ENCODE results near the gene MPIG6B. TPM values are rescaled to one million over a fixed set of nuclear protein-coding genes. Genes with fewer than 3 reads are reported as not detected.

MPIG6B gene
- total RNA-seq, 1 experiment from 2014 or later: not detected

DNA sequence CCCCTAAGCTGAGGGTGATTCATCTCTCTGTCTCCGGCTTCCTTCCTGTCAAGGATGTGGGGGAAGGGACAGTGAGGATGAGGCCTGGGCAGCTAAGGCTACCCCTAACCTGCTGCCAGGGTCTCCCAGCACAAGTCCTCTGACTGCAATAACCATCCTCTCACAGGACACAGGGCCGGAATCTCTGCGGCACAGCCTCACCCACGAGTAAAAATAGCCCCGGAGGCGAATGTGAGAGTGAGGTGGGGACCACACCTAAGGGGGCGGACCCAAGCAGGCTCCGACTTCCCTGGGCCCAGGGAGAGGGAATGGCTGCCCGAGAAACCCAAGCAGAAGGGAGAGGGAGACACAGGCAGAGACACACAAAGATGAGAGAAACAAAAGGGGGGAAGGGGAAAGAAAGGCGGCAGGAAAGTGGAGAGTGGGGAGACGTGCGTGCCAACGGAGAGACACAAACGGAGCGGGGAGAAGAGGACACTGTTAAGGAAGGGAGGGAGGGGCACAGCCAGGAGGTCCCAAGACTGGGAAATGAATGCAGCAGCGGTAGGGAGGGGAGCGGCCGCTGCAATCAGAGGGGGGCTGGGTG is 11.7 kb downstream of the MPIG6B start:
- DNase-seq (ENCODE audit: low spot score): no peak
- in situ Hi-C loops (cut with HindIII; ENCODE audit: low sequenced_read_pairs): no loop called here

DNA sequence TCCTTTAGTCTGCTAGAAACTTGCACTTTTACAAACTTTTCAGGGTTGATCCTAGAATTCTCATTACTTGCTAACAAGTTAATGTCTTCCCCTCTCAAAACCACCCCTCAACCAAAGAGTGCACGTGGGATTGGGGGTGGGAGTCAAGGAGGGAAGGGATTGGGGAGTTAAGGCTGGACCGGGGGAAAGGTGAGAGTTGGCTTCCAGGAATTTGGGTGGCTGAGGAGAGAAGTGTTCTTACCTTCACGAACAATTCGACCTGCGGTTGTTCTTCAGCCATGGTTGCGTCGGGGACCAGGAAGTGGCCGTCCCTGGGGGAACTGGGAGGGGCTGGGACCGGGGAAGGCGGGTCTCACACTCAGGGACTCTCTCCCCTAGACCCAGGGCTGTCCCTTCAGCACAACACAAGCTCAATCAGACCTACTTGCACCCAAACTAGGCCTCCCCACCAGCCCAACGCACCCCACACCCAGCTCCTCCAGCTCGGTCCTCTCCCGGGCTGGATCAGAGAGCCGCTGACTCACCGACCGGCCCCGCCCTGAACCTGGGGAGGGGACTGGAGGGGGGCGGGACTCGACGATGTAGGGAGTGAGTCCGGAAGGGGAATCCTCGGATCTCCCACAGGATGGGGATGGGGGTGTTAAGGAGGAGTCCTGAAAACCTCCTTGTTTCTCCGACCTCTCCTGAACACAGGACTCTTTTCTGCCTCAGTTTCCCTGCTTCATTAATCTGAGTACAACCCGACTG is 13.0 kb downstream of the MPIG6B start, which contains the start of gene CLIC1:
CLIC1 (minus strand) TSS at position 510 of the 747 bp plus-strand sequence; CDS start at position 280, 230 bp downstream.
- DNase-seq (ENCODE audit: low spot score): peak; percentile 27
- in situ Hi-C loops (cut with HindIII; ENCODE audit: low sequenced_read_pairs): no loop called here

- in situ Hi-C loops (cut with HindIII; ENCODE audit: low sequenced_read_pairs): no loop called here
- no peak for DNase-seq (ENCODE audit: low spot score)
Measured at GRCh38 chr6:31736768-31737314, 13.7 kb downstream of the MPIG6B start.

- DNase-seq (ENCODE audit: low spot score): no peak
Measured at GRCh38 chr6:31737315-31737990, 14.3 kb downstream of the MPIG6B start.

GRCh38 chr6:31737991-31738979 is 15.1 kb downstream of the MPIG6B start:
- in situ Hi-C loops (cut with HindIII; ENCODE audit: low sequenced_read_pairs): no loop called here
- DNase-seq (ENCODE audit: low spot score): peak; percentile 39

More at GRCh38 chr6:31737315-31737990, 14.3 kb downstream of the MPIG6B start:
- in situ Hi-C loops (cut with HindIII; ENCODE audit: low sequenced_read_pairs): no loop called here

- DNase-seq (ENCODE audit: low spot score): peak; percentile 99
- in situ Hi-C loops (cut with HindIII; ENCODE audit: low sequenced_read_pairs): no loop called here
Measured at GRCh38 chr6:31739639-31740396, 16.6 kb downstream of the MPIG6B start, which contains the start of gene MSH5. MSH5 (plus strand) TSS chr6:31740005; CDS start chr6:31740467, 462 bp downstream.

GRCh38 chr6:31740397-31741223 is 17.4 kb downstream of the MPIG6B start:
- no peak for DNase-seq (ENCODE audit: low spot score)

GRCh38 chr6:31741815-31742214 is 18.6 kb downstream of the MPIG6B start:
- in situ Hi-C loops (cut with HindIII; ENCODE audit: low sequenced_read_pairs): no loop called here
- no peak for DNase-seq (ENCODE audit: low spot score)

More at GRCh38 chr6:31740397-31741223, 17.4 kb downstream of the MPIG6B start:
- in situ Hi-C loops (cut with HindIII; ENCODE audit: low sequenced_read_pairs): no loop called here

- no peak for DNase-seq (ENCODE audit: low spot score)
- in situ Hi-C loops (cut with HindIII; ENCODE audit: low sequenced_read_pairs): no loop called here
Measured at GRCh38 chr6:31742894-31743293, 19.7 kb downstream of the MPIG6B start.

DNA sequence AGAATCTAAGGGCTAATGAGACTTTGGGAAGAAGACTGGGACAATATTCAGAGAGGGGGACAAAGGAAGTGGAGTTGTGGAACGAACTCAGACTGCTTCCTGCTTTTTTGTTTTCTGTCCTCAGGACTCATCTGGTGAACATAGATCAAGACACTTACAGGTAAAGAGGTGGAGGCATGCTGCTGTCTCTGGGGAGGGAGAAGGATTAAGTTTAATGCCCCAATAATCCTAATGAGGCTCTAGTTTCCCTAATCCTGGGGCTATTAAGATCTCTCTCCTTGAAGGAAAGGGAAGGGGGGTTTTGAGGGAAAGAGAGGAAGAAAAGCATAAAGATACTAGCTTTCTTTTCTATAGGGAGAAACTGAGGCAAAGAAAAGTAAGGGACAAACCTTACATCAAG is 21.2 kb downstream of the MPIG6B start:
- in situ Hi-C loops (cut with HindIII; ENCODE audit: low sequenced_read_pairs): no loop called here
- no peak for DNase-seq (ENCODE audit: low spot score)

- DNase-seq (ENCODE audit: low spot score): no peak
- in situ Hi-C loops (cut with HindIII; ENCODE audit: low sequenced_read_pairs): no loop called here
Measured at GRCh38 chr6:31749301-31750036, 26.3 kb downstream of the MPIG6B start.

GRCh38 chr6:31750411-31751022 is 27.3 kb downstream of the MPIG6B start:
- in situ Hi-C loops (cut with HindIII; ENCODE audit: low sequenced_read_pairs): no loop called here
- DNase-seq (ENCODE audit: low spot score): no peak

GRCh38 chr6:31752739-31753319 is 29.7 kb downstream of the MPIG6B start:
- in situ Hi-C loops (cut with HindIII; ENCODE audit: low sequenced_read_pairs): no loop called here
- DNase-seq (ENCODE audit: low spot score): no peak

DNA sequence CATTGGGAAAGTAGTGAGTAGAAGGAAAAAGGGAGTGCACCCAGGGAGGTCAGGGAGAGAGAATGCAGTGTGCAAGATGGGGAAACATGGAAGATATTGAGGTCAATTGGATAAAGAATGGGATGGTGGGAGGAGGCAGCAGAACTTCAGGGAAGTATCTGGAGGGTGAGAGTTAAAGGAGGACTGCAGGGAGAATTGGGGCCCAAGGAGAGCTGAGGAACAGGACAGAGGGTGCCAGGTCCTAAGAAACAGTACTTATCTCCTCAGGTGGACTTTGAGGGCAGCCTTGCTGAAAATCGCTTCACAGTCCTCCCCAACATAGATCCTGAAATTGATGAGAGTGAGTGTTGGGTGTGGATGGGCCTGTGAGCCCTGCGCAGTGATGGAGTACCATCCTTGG is 35.1 kb downstream of the MPIG6B start:
- in situ Hi-C loops (cut with HindIII; ENCODE audit: low sequenced_read_pairs): no loop called here
- no peak for DNase-seq (ENCODE audit: low spot score)

DNA sequence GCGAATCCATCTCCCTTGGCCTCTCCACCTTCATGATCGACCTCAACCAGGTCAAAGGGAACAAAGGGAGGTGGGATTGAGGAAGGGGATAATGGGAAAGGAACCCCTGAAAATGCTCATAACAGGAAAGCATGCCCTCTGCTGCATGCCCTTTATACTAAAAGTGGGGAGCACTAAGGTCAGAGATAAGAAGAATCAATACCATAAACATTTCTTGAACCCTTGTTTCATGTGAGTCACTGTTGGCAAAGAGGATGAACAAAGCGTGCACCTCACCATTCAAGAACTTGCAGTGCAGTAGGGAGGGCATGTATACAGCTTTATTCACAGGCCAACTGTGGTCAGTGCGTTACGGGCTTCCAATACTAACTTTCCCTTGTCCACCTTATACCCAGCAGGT is 37.6 kb downstream of the MPIG6B start:
- DNase-seq (ENCODE audit: low spot score): no peak
- in situ Hi-C loops (cut with HindIII; ENCODE audit: low sequenced_read_pairs): no loop called here

GRCh38 chr6:31761343-31761742 is 38.2 kb downstream of the MPIG6B start:
- no peak for DNase-seq (ENCODE audit: low spot score)
- in situ Hi-C loops (cut with HindIII; ENCODE audit: low sequenced_read_pairs): no loop called here
